GM19452 (cell line): ENCODE measurements around the gene HERPUD1.
A peak's percentile ranks its signal among the peaks of the same experiment; 100 is the strongest.
"Not testable (repeated sequence)": the region's sequence is repeated elsewhere in the genome, so short reads cannot be mapped to it uniquely, and the experiment has no call there.

Experiments
- ATAC-seq: cut with Tn5 transposase; IDR thresholded peaks from one replicate; pipeline ENCODE4 v1.9.1; 2021; ENCODE audit not compliant: unreplicated experiment

The HERPUD1 gene

GRCh38 chr16:56931892-56932720, at the start of gene HERPUD1:
TSS of gene HERPUD1 (plus strand) at chr16:56932142. CDS start at chr16:56932245, 103 bp downstream.
- peak; percentile 83 for ATAC-seq

- no peak for ATAC-seq
Measured at GRCh38 chr16:56883586-56883985, 48.4 kb upstream of the HERPUD1 start.

DNA sequence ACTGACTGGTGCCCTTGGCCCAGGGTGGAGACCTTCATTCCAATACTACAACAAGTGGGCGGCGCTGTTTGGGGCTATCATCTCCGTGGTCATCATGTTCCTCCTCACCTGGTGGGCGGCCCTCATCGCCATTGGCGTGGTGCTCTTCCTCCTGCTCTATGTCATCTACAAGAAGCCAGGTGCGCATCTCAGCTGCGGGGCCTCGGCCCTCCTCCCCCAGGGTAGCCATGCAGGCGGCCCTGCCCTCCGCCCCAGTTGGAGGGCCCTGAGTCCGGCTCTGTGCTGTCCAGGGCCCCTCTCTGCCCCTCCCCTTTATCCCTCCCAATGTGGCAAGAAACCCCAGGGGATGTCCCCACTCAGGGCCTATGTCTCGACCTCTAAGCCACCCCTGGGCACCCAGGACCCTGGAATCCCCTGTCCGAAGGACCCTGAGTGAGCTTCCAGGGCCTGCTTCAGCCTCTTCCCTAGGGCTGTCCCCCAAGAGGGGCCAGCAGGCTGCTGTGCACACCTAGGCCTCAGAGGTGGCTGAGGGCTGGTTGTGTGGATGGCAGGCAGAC, 47.8 kb upstream of the HERPUD1 start:
- no peak for ATAC-seq

- ATAC-seq, result not testable (repeated sequence)
Measured at GRCh38 chr16:56884929-56885328, 47.0 kb upstream of the HERPUD1 start.

- no peak for ATAC-seq
Measured at GRCh38 chr16:56885446-56886162, 46.3 kb upstream of the HERPUD1 start.

GRCh38 chr16:56886296-56886695, 45.6 kb upstream of the HERPUD1 start:
- no peak for ATAC-seq

- ATAC-seq, result no peak
Measured at GRCh38 chr16:56886826-56887225, 45.1 kb upstream of the HERPUD1 start.

DNA sequence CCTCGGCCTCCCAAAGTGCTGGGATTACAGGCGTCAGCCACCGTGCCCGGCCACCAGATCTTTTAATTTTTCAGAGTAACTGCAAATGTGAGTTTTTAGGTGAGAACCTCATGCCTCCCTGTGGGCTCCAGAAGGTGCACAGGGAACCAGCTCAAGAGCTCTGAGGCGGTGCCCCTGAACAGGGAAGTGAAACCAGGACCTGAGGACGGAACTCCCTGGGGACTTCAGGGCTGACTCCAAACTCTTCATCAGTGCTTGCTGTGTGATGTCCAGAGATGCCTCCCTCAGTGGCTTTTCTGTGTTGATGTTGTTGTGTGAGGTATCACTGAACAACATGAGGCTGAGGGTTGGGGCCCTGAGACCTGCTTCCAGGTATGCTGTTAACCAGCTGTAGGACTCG, 43.1 kb upstream of the HERPUD1 start:
- ATAC-seq, result peak; percentile 76

DNA sequence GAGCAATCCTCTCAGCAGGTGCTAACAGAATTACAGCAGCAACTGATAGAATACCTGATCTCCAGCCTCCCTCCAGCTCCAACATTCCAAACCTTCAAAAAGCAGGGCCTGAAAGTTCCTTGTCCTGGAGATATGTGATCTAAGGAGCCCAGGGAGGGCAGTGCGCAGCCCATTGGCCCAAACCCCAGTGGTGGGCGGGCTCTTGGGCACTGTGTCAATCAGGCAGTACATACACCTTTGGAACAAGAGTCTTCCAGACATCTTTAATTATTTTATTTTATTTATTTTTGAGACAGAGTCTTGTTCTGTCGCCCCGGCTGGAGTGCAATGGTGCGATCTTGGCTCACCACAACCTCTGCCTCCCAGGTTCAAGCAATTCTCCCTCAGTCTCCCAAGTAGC, 42.7 kb upstream of the HERPUD1 start:
- no peak for ATAC-seq

DNA sequence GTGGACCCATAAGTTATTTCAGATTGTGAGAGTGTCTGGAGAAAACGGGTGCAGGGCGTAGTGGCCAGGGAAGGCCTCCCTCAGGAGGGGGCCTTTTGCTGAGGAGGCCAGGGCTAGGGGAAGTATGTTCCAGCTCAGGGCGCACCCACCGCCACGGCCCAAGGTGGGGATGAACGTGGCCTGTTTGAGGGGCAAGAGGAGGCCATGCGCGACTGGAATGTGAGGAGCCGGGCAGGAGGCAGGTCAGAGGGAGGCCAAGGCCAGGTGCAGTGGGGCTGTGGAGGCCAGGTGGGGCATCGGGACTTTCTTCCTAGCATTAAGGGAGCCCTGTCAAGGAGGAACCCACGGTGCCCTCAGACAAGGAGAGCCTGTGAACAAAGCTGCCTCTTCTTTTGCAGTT, 40.3 kb upstream of the HERPUD1 start:
- ATAC-seq, result no peak

- ATAC-seq, result no peak
Measured at GRCh38 chr16:56892705-56893104, 39.2 kb upstream of the HERPUD1 start.

GRCh38 chr16:56894331-56894917, 37.5 kb upstream of the HERPUD1 start:
- no peak for ATAC-seq

- no peak for ATAC-seq
Measured at GRCh38 chr16:56895813-56896212, 36.1 kb upstream of the HERPUD1 start.

GRCh38 chr16:56896244-56896643, 35.7 kb upstream of the HERPUD1 start:
- ATAC-seq, result no peak

DNA sequence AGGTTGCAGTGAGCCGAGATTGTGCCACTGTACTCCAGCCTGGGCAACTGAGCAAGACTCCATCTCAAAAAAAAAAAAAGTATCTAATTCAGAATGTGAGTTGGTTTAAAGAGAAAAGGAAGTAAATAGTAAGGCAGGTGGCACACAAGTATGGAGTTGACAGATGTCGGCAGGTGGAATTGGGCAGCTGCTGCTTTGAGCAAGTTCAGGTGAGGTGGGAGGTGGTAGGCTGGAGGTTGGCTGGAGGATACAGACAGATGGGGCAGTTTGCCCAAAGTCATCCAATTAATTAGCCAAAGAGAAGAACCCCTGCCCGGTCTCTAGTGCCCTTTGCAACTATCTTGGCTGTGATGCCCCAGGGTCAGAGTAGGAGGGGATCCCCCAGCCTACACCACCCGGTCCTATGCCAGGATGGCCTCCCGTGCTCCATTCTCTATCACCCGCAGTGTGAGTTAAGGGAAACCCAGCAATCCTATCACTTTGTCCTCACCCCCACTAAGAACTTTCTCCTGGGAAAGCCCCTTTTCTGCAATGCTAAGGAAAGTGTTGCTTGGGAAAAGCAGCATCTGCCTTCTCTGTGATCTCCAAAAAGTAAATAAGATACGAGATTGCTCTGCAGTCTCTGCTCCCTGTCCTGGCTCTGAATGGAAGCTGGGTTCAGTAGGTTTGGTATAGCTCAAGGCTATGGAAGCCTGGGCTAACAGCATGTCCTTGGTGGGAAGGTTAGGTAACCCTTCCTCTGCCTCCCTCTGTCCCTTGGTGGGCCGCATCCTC, 34.7 kb upstream of the HERPUD1 start:
- no peak for ATAC-seq

DNA sequence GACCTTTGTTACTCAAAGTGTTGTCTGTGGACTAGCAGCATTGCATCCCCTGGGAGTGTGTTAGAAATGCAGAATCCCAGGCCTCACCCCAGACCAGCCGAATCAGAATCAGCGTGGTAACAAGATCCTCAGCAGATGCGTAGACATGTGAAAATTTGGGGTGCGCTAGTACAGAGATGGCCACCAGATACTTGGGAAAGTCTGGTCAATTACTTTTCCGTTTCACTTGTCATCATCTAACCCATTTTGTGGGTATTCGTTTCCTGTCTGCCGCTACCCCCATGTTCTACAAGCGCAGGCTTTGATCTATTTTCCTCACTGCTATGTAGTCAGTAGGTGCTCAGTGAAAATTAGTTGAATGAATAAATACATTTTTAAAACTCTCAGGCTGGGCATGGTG, 33.1 kb upstream of the HERPUD1 start:
- ATAC-seq, result peak; percentile 82

DNA sequence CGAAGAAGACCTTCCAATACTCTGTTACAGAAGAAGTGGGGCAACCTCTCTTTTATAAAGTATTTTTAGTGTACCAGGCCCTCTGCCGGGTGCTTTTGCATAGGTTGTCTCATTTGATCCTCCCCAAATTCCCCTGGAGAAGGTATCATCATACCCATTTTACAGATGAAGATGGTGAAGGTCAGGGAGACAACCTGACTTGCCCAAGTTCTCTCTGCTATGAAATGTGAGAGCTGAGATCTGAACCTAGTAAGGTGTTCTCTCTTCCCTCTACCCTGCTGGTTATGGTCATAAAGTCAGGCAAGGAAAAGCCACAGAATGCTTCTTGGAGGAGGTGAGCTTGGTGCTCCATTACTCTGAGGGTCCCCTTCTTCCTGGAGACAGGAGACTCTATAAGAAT, 28.1 kb upstream of the HERPUD1 start:
- no peak for ATAC-seq

- no peak for ATAC-seq
Measured at GRCh38 chr16:56907401-56907800, 24.5 kb upstream of the HERPUD1 start.

DNA sequence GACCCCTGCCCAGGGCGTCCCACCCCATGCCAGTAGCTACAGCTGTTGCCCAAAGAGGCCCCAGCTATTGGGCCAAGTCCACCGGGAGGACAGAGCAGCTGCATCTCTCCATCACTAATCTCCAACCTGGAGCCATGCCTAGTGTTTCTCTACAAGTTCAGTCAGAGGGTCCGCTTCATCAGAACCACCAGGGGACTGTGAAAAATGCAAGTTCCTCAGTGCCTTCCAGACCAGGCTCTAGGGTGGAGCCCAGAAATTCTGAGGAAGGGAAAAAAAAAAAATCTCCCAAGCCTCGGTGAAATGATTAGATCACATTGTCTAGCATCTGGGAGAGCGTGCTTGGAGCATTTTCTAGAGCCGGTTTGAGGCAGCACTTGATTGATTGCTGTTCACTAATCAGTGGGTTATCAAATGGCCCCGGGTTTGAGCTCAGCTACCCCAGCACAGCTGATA, 22.4 kb upstream of the HERPUD1 start:
- no peak for ATAC-seq

GRCh38 chr16:56910112-56910511, 21.8 kb upstream of the HERPUD1 start:
- no peak for ATAC-seq
